ENCODE results near the gene CD8B2.
"Not testable (repeated sequence)": the region's sequence is repeated elsewhere in the genome, so short reads cannot be mapped to it uniquely, and the experiment has no call there.

DNA sequence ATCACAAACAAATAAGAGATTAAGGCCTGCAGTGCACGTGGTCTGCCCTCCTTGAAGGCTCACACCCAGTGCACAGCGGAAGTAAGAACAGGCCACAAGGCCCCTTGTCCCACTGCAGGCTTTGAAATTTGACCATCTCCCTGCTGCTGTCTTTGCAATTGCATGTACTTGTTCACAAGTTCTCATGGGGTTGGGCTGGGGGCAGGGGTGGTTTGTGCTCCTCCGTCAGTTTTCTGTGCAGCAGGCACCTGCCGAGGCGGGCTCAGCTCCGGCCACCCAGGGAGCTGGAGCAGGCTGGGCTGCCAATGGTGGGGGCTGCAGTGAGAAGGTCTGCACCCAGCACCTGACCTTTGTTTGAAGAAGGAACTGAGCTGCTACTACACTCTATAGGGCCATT, 22.2 kb downstream of the CD8B2 start:
- not testable (repeated sequence) for TF ChIP-seq EZH2 (IDR thresholded peaks at IDR 0.05; ENCODE audit: borderline replicate concordance, low read depth, low read length); THRAP3 (IDR thresholded peaks at IDR 0.05; ENCODE audit: borderline replicate concordance); MYC (IDR thresholded peaks at IDR 0.05; ENCODE audit: low read depth, low read length); MYC (CRISPR knock-in tag; IDR thresholded peaks at IDR 0.05; ENCODE audit: borderline replicate concordance, low read depth); CAMTA2 (CRISPR knock-in tag; conservative IDR thresholded peaks at IDR 0.05); CREM (IDR thresholded peaks at IDR 0.05; ENCODE audit: low read depth); BRCA1 (IDR thresholded peaks at IDR 0.05); BRCA1 (CRISPR knock-in tag; IDR thresholded peaks at IDR 0.05); CTCF (IDR thresholded peaks at IDR 0.05 in 2 of 3, conservative IDR thresholded peaks at IDR 0.05 in 1 of 3; ENCODE audit: insufficient read depth in 2 of 3, low read depth in 1 of 3, low read length in 3 of 3); ARNT (IDR thresholded peaks at IDR 0.05); ZBTB33 (CRISPR knock-in tag; IDR thresholded peaks at IDR 0.05); SMARCA5 (IDR thresholded peaks at IDR 0.05); SRSF9 (IDR thresholded peaks at IDR 0.05; ENCODE audit: borderline replicate concordance, low read depth, low read length)

Data from K562 (cell line).